MM.1S (cell line): Measurements from ENCODE around the gene LIPH.
A peak's percentile ranks its signal among the peaks of the same experiment; 100 is the strongest.

ENCODE experiments used
- DNase-seq: peaks from one replicate; pipeline ENCODE4 v3.0.0-alpha.2; 2015
- H2AFZ ChIP-seq: fragments of 300-600 bp; sonication (generic); 2 replicates; pipeline ENCODE4 v1.6.0; 2016; ENCODE audit warnings: antibody characterized with exemption, low read length
- H3F3A ChIP-seq: fragments of 300-600 bp; sonication (generic); 2 replicates; pipeline ENCODE4 v1.6.1; 2016; ENCODE audit warnings: mild to moderate bottlenecking, antibody characterized with exemption, low read length, moderate library complexity, mixed read lengths; ENCODE audit not compliant: insufficient read depth
- H3K27ac ChIP-seq: fragments of 300-600 bp; sonication (generic); 2 replicates; pipeline ENCODE4 v1.5.1; 2016; ENCODE audit warnings: mild to moderate bottlenecking, low read length
- H3K27me3 ChIP-seq: fragments of 300-600 bp; sonication (generic); replicated peaks from 2 replicates; pipeline ENCODE4 v1.6.0; 2016; ENCODE audit warnings: low read length; ENCODE audit not compliant: insufficient read depth
- H3K36me3 ChIP-seq: fragments of 300-600 bp; sonication (generic); replicated peaks from 2 replicates; pipeline ENCODE4 v1.6.1; 2016; ENCODE audit warnings: mild to moderate bottlenecking, low read length, mixed read lengths; ENCODE audit not compliant: insufficient read depth
- H3K4me1 ChIP-seq: fragments of 300-600 bp; sonication (generic); 2 replicates; pipeline ENCODE4 v1.6.1; 2016; ENCODE audit warnings: low read length, mixed read lengths
- H3K4me2 ChIP-seq: fragments of 300-600 bp; sonication (generic); 2 replicates; pipeline ENCODE4 v1.6.0; 2016; ENCODE audit warnings: low read depth, low read length
- H3K4me3 ChIP-seq: fragments of 300-600 bp; sonication (generic); 2 replicates; pipeline ENCODE4 v1.5.1; 2016; ENCODE audit warnings: low read length, mixed read lengths
- H3K79me2 ChIP-seq: fragments of 300-600 bp; sonication (generic); 2 replicates; pipeline ENCODE4 v1.6.1; 2016; ENCODE audit warnings: mixed run types, low read length, mixed read lengths
- H3K9ac ChIP-seq: fragments of 300-600 bp; sonication (generic); 2 replicates; pipeline ENCODE4 v1.6.1; 2016; ENCODE audit warnings: low read length, mixed read lengths
- H3K9me2 ChIP-seq: fragments of 300-600 bp; sonication (generic); replicated peaks from 2 replicates; pipeline ENCODE4 v1.6.1; 2016; ENCODE audit warnings: mild to moderate bottlenecking, low read length, mixed read lengths; ENCODE audit not compliant: insufficient read depth
- H3K9me3 ChIP-seq: fragments of 300-600 bp; sonication (generic); replicated peaks from 2 replicates; pipeline ENCODE4 v1.6.1; 2016; ENCODE audit warnings: mild to moderate bottlenecking, low read length, mixed read lengths; ENCODE audit not compliant: insufficient read depth
- H4K20me1 ChIP-seq: fragments of 300-600 bp; sonication (generic); 2 replicates; pipeline ENCODE4 v1.6.1; 2016; ENCODE audit warnings: mild to moderate bottlenecking, low read length, moderate library complexity, mixed read lengths; ENCODE audit not compliant: insufficient read depth
- CTCF ChIP-seq: fragments of 300-600 bp; sonication (generic); IDR thresholded peaks from 2 replicates; pipeline ENCODE4 v1.5.1; 2016; ENCODE audit warnings: antibody characterized with exemption, low read length, mixed read lengths
- EZH2 ChIP-seq: fragments of 300-600 bp; sonication (generic); optimal IDR thresholded peaks from 2 replicates; pipeline ENCODE3; 2017; ENCODE audit warnings: low read depth, mild to moderate bottlenecking, antibody characterized with exemption, low read length, mixed read lengths
- EZH2phosphoT487 ChIP-seq: fragments of 300-600 bp; sonication (generic); IDR thresholded peaks from 2 replicates; pipeline ENCODE4 v1.6.1; 2018; ENCODE audit warnings: antibody characterized with exemption, low read length

The LIPH gene

DNA sequence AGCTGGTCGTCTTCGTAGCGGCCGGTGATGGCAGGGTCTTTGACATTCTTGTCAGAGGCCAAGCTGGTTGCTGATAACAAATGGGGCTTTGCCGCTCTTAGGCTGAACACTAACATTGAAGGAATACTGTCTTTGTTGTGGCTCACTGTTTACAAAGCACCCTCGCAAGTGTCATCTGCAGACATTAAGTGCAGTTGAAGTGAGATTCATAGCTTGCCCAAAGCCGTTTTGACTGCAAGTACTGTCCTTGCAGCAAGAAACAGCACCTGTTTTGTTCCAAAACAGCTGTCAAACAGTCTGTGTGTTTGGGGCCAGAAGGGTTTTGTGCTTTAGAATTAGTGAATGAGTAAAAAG, 34.3 kb upstream of the LIPH start:
- no peaks in the 10 kb centered on the region for H3K27me3 ChIP-seq
- no peaks in the 10 kb centered on the region for H3K9me2 ChIP-seq
- H3F3A ChIP-seq, result peaks cover 7% of the 10 kb centered on the region; the same call in 1 of the 2 replicates
- 0 out of 2 replicates have a peak, but pooled peaks cover 4% of the 10 kb centered on the region for H4K20me1 ChIP-seq
- no peaks in the 10 kb centered on the region for H3K36me3 ChIP-seq
- peak overlapping the region; percentile 83 for H3K4me2 ChIP-seq
- H3K4me1 ChIP-seq, result peaks cover 18% of the 10 kb centered on the region
- DNase-seq, result no peak
- no peak for TF ChIP-seq EZH2
- TF ChIP-seq CTCF, result no peak
- no peak for TF ChIP-seq EZH2phosphoT487
- H2AFZ ChIP-seq, result peak overlapping the region; percentile 92
- peak overlapping the region; percentile 92 for H3K9ac ChIP-seq
- H3K27ac ChIP-seq, result peak overlapping the region; percentile 92
- peak overlapping the region; percentile 89 for H3K4me3 ChIP-seq
- no peaks in the 10 kb centered on the region for H3K9me3 ChIP-seq
- H3K79me2 ChIP-seq, result peaks cover 35% of the 10 kb centered on the region

DNA sequence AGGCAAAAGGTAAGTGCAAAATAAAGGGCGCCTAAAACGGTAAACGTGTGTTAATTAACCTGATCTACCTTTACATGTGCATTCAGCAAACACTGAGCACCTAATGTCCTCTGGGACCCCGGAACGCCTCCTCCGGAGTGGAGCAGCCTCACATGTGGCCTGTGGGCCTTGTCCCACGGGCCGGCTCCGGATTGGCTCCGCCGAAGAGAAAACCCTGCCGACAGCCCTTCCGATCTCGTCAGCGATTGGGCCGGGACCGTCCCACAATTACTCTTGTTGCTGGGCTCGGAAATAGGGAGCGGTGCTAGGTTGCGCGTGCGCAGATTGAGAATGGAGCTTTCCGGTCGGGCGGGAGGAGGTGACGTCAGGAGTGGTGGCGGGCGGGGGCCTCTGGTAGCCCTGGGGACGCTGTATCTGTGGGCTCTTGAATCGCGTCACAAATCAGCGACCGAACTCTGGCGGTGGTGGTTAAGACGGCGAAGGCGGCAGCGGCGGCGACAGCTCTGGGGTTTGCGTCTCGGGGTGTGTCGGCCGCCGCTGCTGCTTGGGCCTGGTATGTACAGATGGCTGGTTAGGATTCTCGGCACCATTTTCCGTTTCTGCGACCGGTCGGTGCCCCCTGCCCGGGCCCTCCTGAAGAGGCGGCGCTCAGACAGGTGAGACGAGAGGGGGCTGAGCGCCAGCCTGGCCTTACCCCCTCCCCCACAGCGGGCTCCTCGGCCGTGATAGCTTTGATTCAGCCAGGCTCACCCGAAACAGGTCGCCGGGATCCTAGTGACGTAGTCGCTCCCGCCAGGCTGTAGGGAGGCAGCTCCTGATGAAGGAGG, 33.7 kb upstream of the LIPH start, which contains the start of gene SENP2:
Gene SENP2, plus strand, starts transcription at position 437 of the 827 bp plus-strand sequence. Its CDS starts 119 bp downstream, at position 556.
- Histone ChIP-seq H3K4me3 (peak within 1 kb of the TSS; percentile 89), H3K79me2 (peaks cover 33% of the 10 kb centered on the region), H3K36me3 (no peaks in the 10 kb centered on the region), H2AFZ (peak within 1 kb of the TSS; percentile 94), H3K4me2 (peak within 1 kb of the TSS; percentile 95), H3K4me1 (peaks cover 18% of the 10 kb centered on the region), H4K20me1 (0 out of 2 replicates have a peak, but pooled peaks cover 4% of the 10 kb centered on the region), H3K27ac (peak within 1 kb of the TSS; percentile 92), H3K27me3 (no peaks in the 10 kb centered on the region), H3F3A (peaks cover 7% of the 10 kb centered on the region; the same call in 1 of the 2 replicates), H3K9ac (peak within 1 kb of the TSS; percentile 92), H3K9me2 (no peaks in the 10 kb centered on the region), H3K9me3 (no peaks in the 10 kb centered on the region)
- TF ChIP-seq EZH2 (no peak), EZH2phosphoT487 (no peak), CTCF (no peak)
- peak; percentile 100 for DNase-seq

- Histone ChIP-seq H3K4me3 (peak overlapping the region; percentile 74), H3K9me3 (no peaks in the 10 kb centered on the region), H3K4me1 (peaks cover 18% of the 10 kb centered on the region), H3K27me3 (no peaks in the 10 kb centered on the region), H3K36me3 (no peaks in the 10 kb centered on the region), H3K4me2 (peak overlapping the region; percentile 95), H3K9me2 (no peaks in the 10 kb centered on the region), H3K27ac (peak overlapping the region; percentile 92), H3K79me2 (peaks cover 33% of the 10 kb centered on the region), H4K20me1 (0 out of 2 replicates have a peak, but pooled peaks cover 4% of the 10 kb centered on the region), H2AFZ (peak overlapping the region; percentile 94), H3K9ac (peak overlapping the region; percentile 92), H3F3A (peaks cover 7% of the 10 kb centered on the region; the same call in 1 of the 2 replicates)
- TF ChIP-seq CTCF (no peak), EZH2 (no peak), EZH2phosphoT487 (no peak)
- DNase-seq, result no peak
Observed at GRCh38 chr3:185585518-185585858, 33.1 kb upstream of the LIPH start.
